ENCODE data around the gene CDCP2.

DNA sequence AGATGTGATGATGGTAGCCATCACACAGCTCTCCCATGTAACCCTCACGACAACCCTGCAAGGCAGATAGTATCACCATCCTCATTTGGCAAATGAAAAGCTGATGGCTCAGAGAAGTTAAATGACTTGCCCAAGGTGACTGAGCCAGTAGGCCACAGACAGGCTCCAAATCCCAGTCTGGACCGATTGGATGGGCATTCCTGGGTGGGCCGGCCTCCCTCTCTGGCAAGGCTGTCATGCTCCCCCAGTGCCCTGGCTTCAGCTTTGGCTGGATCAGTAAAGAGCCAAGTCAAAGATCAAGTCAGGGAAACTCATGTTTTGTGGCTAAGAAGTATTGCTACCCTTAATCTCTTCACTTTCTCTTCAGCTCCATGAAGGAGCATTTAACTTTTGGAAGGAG lies 41.2 kb downstream of the CDCP2 start:
- TF ChIP-seq, protein P1, sequence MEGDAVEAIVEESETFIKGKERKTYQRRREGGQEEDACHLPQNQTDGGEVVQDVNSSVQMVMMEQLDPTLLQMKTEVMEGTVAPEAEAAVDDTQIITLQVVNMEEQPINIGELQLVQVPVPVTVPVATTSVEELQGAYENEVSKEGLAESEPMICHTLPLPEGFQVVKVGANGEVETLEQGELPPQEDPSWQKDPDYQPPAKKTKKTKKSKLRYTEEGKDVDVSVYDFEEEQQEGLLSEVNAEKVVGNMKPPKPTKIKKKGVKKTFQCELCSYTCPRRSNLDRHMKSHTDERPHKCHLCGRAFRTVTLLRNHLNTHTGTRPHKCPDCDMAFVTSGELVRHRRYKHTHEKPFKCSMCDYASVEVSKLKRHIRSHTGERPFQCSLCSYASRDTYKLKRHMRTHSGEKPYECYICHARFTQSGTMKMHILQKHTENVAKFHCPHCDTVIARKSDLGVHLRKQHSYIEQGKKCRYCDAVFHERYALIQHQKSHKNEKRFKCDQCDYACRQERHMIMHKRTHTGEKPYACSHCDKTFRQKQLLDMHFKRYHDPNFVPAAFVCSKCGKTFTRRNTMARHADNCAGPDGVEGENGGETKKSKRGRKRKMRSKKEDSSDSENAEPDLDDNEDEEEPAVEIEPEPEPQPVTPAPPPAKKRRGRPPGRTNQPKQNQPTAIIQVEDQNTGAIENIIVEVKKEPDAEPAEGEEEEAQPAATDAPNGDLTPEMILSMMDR (IDR thresholded peaks at IDR 0.05): no peak
- TF ChIP-seq REST (IDR thresholded peaks at IDR 0.05; ENCODE audit: insufficient read depth in 1 of 2, low read depth in 2 of 2, low read length in 1 of 2): no peak
- no peak for TF ChIP-seq POLR2AphosphoS5 (IDR thresholded peaks at IDR 0.05; ENCODE audit: low read depth, low read length)
- TF ChIP-seq TCF7L2 (IDR thresholded peaks at IDR 0.05; ENCODE audit: low read depth, low read length): no peak
